ENCODE results near the gene UBR2.

- TF ChIP-seq POLR2AphosphoS5 (IDR thresholded peaks at IDR 0.05; ENCODE audit: low read depth, low read length): no peak
- no peak for TF ChIP-seq REST (IDR thresholded peaks at IDR 0.05; ENCODE audit: insufficient read depth in 1 of 2, low read depth in 2 of 2, low read length in 2 of 2)
- no peak for TF ChIP-seq TAF1 (IDR thresholded peaks at IDR 0.05; ENCODE audit: borderline replicate concordance, insufficient read depth, low read length)
- TF ChIP-seq SIN3A (IDR thresholded peaks at IDR 0.05; ENCODE audit: borderline replicate concordance, insufficient read depth, low read length): no peak
Observed at GRCh38 chr6:42644211-42644610, 80.4 kb downstream of the UBR2 start.
